Stimulated activated CD4-positive, alpha-beta T cell treated with anti-CD3 and anti-CD28 coated beads, Interleukin-4, amount 100 ng/mL, for 48 hours (primary cell): ENCODE results near the gene FASN.

ENCODE experiments used
- DNase-seq, 2 donors: peaks; one replicate each; pipeline ENCODE4 v3.0.0-alpha.2; 2020; ENCODE audit warnings: low read depth in 2 of 2

Gene FASN

GRCh38 chr17:82088838-82089722 is 9.0 kb downstream of the FASN start:
- no peak for DNase-seq

DNA sequence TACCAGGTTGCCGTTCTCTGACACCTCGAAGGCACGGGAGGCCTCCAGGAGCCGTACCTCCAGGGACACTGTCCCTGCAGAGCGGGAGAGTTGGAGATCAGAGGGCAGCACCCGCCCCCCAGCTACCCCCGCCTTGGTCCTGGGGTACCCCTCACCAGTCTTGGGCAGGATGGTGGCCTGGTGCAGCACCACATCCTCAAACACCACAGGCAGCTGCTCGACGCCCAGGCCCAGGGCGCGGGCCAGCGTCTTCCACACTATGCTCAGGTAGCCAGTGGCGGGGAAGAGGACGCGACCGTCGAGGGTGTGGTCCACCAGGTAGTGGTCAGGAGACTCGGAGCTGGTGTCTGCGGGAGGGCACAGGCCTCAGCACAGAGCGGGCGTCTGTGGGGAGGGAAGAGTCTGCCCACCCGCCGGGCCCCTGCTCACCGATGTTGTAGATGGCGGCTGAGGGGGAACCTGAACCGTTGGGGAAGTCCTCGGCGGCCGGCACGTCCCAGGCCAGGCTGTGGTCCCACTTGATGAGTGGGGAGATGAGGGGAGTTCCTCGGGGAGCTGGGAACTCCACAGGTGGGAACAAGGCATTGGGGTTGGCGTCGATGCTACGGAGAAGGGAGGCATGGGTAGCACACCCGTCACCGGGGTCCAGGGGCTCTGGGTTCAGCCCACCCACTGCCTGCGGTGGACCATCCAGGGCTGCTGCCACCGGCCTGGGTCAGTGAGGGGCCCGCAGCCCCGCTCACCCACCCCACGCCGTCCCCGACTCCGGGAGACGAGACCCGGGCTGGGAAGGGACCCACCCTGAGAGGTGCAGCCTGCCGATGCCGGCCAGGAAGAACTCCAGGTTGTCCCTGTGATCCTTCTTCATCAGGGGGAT is 9.8 kb downstream of the FASN start:
- DNase-seq: no peak

GRCh38 chr17:82086941-82087906 is 10.8 kb downstream of the FASN start:
- DNase-seq: no peak

DNA sequence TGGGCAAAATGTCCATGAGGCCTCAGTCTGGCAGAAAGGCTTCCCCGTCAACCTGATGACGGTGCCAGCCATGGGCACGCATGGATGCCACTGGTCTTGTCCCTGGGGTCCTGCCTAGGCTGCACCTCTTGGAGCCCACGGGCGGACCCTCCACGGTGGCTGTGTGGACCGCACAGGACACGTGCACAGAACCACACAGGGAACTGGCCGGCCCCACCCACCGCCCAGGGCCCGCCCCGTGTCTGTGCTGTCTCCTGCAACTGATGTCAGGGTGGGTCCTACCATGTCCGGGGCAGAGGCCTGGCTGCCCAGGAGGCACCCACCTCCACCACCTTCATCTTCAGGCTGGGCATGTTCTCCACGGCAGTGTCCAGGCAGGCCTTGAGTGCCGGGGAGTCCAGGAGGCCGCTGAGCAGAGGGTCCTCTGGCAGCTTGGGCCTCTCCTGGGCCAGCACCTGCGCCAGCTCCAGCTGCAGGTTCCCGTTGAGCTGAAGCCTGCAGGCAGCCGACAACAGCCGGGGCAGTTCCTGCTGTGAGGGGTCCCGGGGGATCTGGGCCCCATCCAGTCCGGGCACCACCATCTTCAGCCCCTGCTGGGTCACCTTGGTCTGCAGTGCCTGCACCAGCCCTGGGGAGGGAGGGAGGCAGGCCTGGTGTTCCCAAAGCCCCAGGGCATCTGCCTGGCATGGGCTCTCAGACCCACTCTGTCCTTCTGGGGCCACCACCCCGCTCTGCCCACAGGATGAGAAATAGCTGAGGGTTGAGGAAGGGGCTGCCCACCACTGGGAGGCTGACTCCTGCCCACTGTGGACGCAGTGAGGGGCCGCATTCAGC is 11.9 kb downstream of the FASN start:
- DNase-seq: no peak

- DNase-seq: no peak
Measured at GRCh38 chr17:82085031-82085861, 12.8 kb downstream of the FASN start.

- no peak for DNase-seq
Measured at GRCh38 chr17:82084373-82085030, 13.5 kb downstream of the FASN start.

DNA sequence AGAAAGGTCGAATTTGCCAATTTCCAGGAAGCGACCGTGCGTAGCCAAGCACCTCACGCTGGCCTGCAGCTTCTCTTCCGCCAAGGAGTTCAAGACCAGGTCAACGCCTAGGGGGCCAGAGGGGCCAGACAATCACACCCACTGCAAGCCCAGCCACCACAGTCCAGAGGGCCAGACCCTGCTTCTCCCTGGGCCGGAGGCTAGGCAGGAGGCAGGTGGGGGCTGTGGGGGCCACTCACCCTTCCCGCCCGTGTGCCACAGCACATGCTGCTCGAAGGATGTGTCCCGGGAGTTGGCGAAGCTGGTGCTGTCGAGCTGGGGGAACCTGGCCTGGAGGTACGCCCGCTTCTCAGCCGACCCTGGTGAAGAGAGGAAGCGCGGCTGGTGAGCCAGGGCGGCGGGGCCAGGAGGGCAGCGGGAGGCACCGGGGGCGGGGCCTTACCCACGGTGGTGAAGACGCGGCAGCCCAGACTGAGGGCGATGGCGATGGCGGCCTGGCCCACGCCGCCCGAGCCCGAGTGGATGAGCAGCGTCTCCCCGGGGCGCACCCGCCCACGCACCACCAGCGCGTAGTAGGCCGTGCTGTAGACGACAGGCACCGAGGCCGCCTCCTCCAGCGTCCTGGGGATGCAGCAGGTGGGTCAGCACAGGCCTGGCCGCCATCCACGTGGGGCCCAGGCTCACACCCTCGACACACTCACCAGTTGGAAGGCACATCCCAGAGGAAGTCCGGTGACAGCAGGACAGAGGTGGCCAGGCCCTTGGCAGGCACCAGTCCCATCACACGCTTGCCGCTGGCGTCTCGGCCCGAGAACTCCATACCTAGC is 14.3 kb downstream of the FASN start:
- DNase-seq: no peak

- DNase-seq: no peak
Measured at GRCh38 chr17:82083009-82083408, 15.0 kb downstream of the FASN start.

DNA sequence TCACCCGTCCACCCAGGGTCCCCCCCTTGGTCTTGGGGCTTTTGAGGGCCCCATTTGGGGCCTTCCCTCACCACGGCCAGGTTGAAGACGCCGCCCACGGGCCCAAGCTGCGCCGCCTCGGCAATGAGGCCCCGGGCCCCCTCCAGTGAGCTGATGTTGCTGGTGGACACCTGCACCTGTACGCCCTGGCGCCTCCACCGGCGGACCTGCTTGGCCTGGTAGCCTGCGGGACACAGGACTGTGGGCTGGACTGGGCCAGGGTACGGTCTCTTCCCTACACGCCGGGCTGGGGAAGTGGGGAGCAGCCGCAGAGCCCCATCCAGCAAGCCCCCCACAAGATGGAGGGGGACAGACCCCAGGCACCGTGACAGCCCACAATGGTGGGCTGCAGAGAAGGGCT is 15.6 kb downstream of the FASN start:
- no peak for DNase-seq

- DNase-seq: no peak
Measured at GRCh38 chr17:82081966-82082365, 16.1 kb downstream of the FASN start.

DNA sequence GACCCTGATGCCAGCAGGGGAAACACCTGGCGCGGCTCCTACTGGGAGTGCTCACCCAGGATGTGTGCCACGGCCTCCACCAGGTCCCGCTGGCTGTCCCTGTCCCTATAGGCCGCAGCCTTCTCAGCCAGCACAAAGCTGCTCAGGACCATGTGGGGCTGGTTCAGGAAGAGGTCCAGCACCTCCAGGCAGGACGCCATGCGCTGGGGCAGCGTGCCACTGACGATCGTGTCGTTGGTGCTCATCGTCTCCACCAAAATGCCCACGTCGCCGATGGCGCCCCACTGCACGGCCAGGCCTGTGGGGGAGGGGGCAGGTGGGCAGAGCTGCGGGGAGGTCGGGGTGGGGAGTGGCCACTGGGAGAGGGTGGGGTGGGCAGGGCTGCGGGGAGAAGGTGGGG is 16.5 kb downstream of the FASN start:
- no peak for DNase-seq

DNA sequence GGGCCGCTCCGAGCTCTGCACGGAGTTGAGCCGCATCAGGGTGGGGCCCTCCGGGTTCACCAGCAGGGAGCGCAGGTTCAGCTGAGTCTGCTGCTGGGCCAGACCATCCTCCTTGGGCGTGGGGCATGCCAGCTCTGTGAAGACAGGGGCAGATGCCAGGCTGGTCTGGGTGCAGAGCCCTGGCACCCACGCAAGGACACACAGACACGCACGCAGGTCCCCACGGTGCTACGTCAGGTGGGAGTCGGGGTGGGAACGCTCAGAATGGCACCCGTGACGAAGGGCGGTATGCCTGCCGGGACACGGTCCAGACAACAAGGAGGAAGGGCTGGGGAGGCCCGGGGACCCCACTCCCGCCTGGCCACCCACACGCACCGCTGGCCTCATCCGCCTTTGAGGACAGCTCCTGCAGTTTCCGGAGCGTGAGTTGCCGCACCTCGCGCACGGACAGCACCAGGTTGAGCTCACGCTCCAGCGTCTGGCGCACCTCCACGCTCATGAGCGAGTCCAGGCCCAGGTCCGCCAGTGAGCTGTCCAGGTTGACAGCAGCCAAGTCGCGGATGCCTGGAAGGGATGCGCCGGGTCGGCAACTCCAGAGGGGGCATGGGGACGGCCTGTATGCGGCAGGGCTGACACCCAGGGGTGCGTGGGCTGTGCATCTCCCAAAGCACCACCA is 17.1 kb downstream of the FASN start:
- DNase-seq: no peak

- DNase-seq: no peak
Measured at GRCh38 chr17:82080048-82080788, 17.8 kb downstream of the FASN start.

GRCh38 chr17:82079001-82079677 is 18.9 kb downstream of the FASN start:
- no peak for DNase-seq

DNA sequence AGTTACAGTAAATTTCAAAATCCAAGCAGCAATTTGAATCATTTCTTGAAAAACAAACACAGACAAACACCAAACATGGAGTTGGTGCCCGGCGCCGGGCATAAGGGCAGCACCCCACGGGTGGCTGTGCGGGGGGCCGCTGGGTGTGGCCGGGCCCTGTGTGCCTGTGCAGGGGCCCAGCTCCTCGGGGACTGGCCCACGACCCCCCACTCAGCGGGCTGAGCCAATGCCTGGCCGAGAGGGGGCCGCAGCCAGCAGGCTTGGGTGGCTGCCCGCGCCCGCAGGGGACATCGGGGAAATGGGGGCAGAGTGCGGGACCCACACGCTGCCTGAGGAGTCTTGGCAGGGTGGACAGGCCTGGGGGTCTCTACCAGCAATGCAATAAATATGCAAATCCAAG is 19.6 kb downstream of the FASN start:
- DNase-seq: no peak

DNA sequence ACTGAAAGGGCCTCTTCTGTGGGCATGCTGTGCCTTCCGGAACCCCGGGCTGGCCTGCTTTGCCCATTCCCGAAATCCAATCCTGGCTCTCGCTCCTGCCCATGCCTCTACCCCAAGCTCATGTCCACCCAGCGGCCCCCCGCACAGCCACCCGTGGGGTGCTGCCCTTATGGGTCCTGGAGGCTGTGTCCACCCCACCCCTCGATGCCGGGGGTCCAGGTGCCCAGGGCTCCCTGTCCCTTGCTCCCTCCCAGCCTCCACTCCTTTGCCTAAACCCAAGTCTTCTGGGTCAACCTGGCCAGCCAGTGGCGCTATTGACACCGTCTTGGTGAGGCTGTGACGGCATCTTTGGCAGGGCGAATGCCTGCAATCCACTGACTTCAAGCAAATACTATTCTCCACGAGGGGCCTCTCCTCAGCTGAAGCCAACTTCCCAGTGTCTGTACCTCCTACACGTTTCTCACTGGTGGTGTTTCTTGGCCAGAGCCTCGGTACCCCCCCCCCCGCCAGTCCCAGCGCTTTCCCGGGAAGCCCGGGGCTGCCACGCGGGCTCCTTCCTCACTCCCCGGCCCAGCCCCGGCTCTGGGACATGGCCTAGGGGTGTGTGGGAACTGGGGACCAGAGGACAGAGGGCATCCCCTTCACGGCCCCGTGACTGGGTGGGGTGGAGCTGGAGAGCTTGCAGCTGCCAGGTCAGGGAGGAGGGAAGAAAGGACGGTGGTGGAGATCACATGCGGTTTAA is 20.2 kb downstream of the FASN start:
- DNase-seq: no peak
